Fibroblast of mammary gland (primary cell): ENCODE measurements around the gene SOX6.
"Not testable (repeated sequence)": the region's sequence is repeated elsewhere in the genome, so short reads cannot be mapped to it uniquely, and the experiment has no call there.

Experiments used
- DNase-seq: peaks from one replicate; pipeline ENCODE4 v3.0.0-alpha.2; 2010; ENCODE audit warnings: low read depth
- H3K4me3 ChIP-seq: 2 replicates; pipeline ENCODE4 v1.5.1; 2011; ENCODE audit warnings: low read depth, mild to moderate bottlenecking, low read length, moderate library complexity; ENCODE audit not compliant: control insufficient read depth
- CTCF ChIP-seq: conservative IDR thresholded peaks from 2 replicates; pipeline ENCODE4 v1.5.1; 2011; ENCODE audit warnings: low read depth, low read length, inconsistent platforms; ENCODE audit not compliant: control insufficient read depth, insufficient read depth

The SOX6 gene

GRCh38 chr11:16081382-16082094 lies 274.8 kb downstream of the SOX6 start:
- TF ChIP-seq CTCF: no peak
- no peak overlapping the region for H3K4me3 ChIP-seq
- DNase-seq: no peak

GRCh38 chr11:16080688-16081381 lies 275.5 kb downstream of the SOX6 start:
- DNase-seq: no peak
- no peak for TF ChIP-seq CTCF
- no peak overlapping the region for H3K4me3 ChIP-seq

DNA sequence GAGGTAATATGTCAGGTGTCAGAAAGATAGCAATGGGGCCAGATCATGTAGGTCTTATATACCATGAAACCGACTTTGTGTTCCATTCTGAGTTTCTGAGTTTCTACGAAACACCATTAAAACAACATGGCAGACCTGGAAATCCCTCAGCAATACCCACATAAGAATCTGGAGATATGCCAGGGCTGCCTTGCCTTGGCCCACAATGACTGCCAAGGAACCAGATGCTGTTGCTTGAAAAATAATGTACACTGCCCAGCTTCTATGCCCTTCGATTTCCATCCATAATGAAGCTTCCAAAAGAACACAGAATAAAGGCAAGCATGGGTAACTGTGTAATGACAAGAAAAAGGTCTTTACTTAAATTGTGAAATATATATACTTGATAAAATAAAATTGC lies 277.4 kb downstream of the SOX6 start:
- DNase-seq: no peak
- no peak for TF ChIP-seq CTCF
- H3K4me3 ChIP-seq: no peak overlapping the region

DNA sequence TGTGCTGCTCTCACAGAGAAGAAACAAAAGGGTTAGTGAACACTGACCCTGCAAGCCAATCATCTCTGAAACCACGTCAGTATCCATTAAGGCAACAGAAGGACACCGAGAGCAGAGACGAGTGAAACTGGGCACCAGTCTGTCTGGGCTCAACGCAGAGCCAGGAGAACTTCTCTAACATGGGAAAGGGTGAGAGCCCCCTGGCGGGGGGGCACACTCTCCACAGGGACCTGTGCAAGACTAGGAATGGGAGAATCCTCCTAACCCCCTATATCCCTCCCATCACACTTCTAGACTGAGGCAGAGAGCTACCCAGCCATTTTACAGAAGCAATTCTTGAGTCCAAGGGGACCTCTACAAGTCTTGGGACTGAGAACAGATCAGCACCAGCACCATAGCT lies 285.8 kb downstream of the SOX6 start:
- DNase-seq: no peak
- no peak for TF ChIP-seq CTCF
- no peak overlapping the region for H3K4me3 ChIP-seq

DNA sequence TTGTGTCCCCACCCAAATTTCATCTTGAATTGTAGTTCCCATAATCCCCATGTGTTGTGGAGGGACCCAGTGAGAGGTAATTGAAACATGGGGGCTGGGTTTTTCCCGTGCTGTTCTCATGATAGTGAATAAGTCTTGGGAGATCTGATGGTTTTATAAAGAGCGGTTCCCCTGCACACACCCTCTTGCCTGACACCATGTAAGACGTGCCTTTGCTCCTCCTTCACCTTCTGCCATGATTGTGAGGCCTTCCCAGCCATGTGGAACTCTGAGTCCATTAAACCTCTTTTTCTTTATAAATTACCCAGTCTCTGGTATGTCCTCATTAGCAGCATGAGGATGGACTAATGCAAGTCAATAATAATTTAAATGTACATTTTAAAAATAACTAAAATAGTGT lies 289.1 kb downstream of the SOX6 start:
- not testable (repeated sequence) for DNase-seq

GRCh38 chr11:16059332-16059731 lies 297.0 kb downstream of the SOX6 start:
- no peak overlapping the region for H3K4me3 ChIP-seq
- no peak for TF ChIP-seq CTCF
- no peak for DNase-seq

More for the DNA sequence above, 289.1 kb downstream of the SOX6 start:
- H3K4me3 ChIP-seq: not testable (repeated sequence)

GRCh38 chr11:16058671-16059070 lies 297.7 kb downstream of the SOX6 start:
- H3K4me3 ChIP-seq: no peak overlapping the region
- DNase-seq: no peak
- TF ChIP-seq CTCF: no peak
